Measurements from ENCODE around the gene ARMC7.

Gene ARMC7

GRCh38 chr17:75173526-75173925, 63.8 kb downstream of the ARMC7 start:
- no peak for DNase-seq (ENCODE audit: low spot score)
- in situ Hi-C loops (cut with MboI; ENCODE audit: low sequenced_read_pairs, unreplicated experiment), result no loop called here
- no peak for TF ChIP-seq CTCF (IDR thresholded peaks at IDR 0.05; ENCODE audit: borderline replicate concordance, control extremely low read depth, extremely low read depth, insufficient read depth, missing control alignments)

GRCh38 chr17:75174996-75175395, 65.2 kb downstream of the ARMC7 start:
- TF ChIP-seq CTCF (IDR thresholded peaks at IDR 0.05; ENCODE audit: borderline replicate concordance, control extremely low read depth, extremely low read depth, insufficient read depth, missing control alignments), result no peak
- DNase-seq (ENCODE audit: low spot score), result no peak
- in situ Hi-C loops (cut with MboI; ENCODE audit: low sequenced_read_pairs, unreplicated experiment), result no loop called here

GRCh38 chr17:75176625-75177024, 66.9 kb downstream of the ARMC7 start:
- no peak for DNase-seq (ENCODE audit: low spot score)
- TF ChIP-seq CTCF (IDR thresholded peaks at IDR 0.05; ENCODE audit: borderline replicate concordance, control extremely low read depth, extremely low read depth, insufficient read depth, missing control alignments), result no peak
- in situ Hi-C loops (cut with MboI; ENCODE audit: low sequenced_read_pairs, unreplicated experiment), result no loop called here

GRCh38 chr17:75178453-75178852, 68.7 kb downstream of the ARMC7 start:
- in situ Hi-C loops (cut with MboI; ENCODE audit: low sequenced_read_pairs, unreplicated experiment), result no loop called here
- DNase-seq (ENCODE audit: low spot score), result no peak
- no peak for TF ChIP-seq CTCF (IDR thresholded peaks at IDR 0.05; ENCODE audit: borderline replicate concordance, control extremely low read depth, extremely low read depth, insufficient read depth, missing control alignments)

All from GM13976 (cell line).